HepG2 (cell line): ENCODE measurements around the gene DLL4. TPM values are rescaled to one million over a fixed set of nuclear protein-coding genes. Genes with fewer than 3 reads are reported as not detected.
A peak's percentile ranks its signal among the peaks of the same experiment; 100 is the strongest.

Experiments used
- ATAC-seq: fragments of 200-7000 bp; cut with Tn5 transposase; 3 replicates; pipeline ENCODE4 v1.9.1; 2020; ENCODE audit warnings: mild to moderate bottlenecking, moderate library complexity
- BruUV-seq: library from RNA; stranded (reverse); fragments of 400-500 nt; replicated peaks from 2 replicates; lab custom pipeline; 2021; lab: Mats Ljungman, UMichigan
- CTCF ChIA-PET: fragments of 300-600 bp; formaldehyde crosslinking; extraction: SDS; loops from one replicate; lab custom pipeline; 2021; ENCODE audit warnings: low total read pairs, inconsistent platforms, low intra/inter-chr PET ratio; lab: Yijun Ruan, JAX
- POLR2A ChIA-PET: fragments of 350-600 bp; sonication (Branson Sonifier 250); formaldehyde crosslinking; loops from one replicate; lab custom pipeline; 2020; ENCODE audit warnings: antibody characterized with exemption, inconsistent platforms; lab: Yijun Ruan, JAX
- DNase-seq: peaks from one replicate; pipeline ENCODE4 v3.0.0-alpha.2; 2015; ENCODE audit warnings: low spot score
- FAIRE-seq: peaks from 3 replicates; lab custom pipeline; 2011; peaks lifted over from hg19 to GRCh38; lab: Jason Lieb, UNC
- H2AFZ ChIP-seq: one replicate; pipeline ENCODE4 v1.6.1; 2011; ENCODE audit warnings: low read length, inconsistent platforms
- H3K27ac ChIP-seq: fragments of 300-600 bp; 3 replicates; pipeline ENCODE4 v1.8.0; 2011; ENCODE audit warnings: mixed run types, mild to moderate bottlenecking, mixed read lengths, low read length, inconsistent platforms; ENCODE audit not compliant: insufficient read depth; ENCODE audit errors: extremely low read length
- H3K27me3 ChIP-seq, 2 experiments: fragments of 200-600 bp in 1 of 2; 2 replicates in 1 of 2; 3 replicates in 1 of 2; pipeline versions ENCODE4 v1.6.0 to v1.8.0; 2011; ENCODE audit warnings: low read length in 2 of 2, mild to moderate bottlenecking in 2 of 2, moderate library complexity in 2 of 2, inconsistent platforms in 1 of 2; ENCODE audit not compliant: insufficient read depth in 2 of 2, control insufficient read depth in 1 of 2
- H3K36me3 ChIP-seq, 2 experiments: fragments of 200-600 bp in 1 of 2; replicated peaks in 1 of 2; 2 replicates in 1 of 2; 3 replicates in 1 of 2; pipeline versions ENCODE4 v1.5.1 to v1.8.0; 2011; ENCODE audit warnings: low read length in 2 of 2, inconsistent platforms in 1 of 2; ENCODE audit not compliant: insufficient read depth in 2 of 2, control insufficient read depth in 1 of 2
- H3K4me1 ChIP-seq: 2 replicates; pipeline ENCODE4 v1.5.1; 2012; ENCODE audit warnings: low read length, inconsistent platforms; ENCODE audit not compliant: insufficient read depth
- H3K4me2 ChIP-seq: 2 replicates; pipeline ENCODE4 v1.6.0; 2011; ENCODE audit warnings: low read depth, low read length, inconsistent platforms
- H3K4me3 ChIP-seq, 3 experiments: fragments of 200-600 bp in 1 of 3; sonication (generic), shearing (Covaris generic) in 1 of 3; replicated peaks in 1 of 3; 2 replicates each; pipeline ENCODE4 v1.5.1; 2011 to 2016; ENCODE audit warnings: low read length in 3 of 3, inconsistent platforms in 2 of 3, low read depth in 2 of 3, mild to moderate bottlenecking in 2 of 3, control low read depth in 1 of 3, mixed read lengths in 1 of 3; ENCODE audit not compliant: insufficient read depth in 1 of 3
- H3K79me2 ChIP-seq: one replicate; pipeline ENCODE4 v1.6.1; 2011; ENCODE audit warnings: low read length, inconsistent platforms; ENCODE audit not compliant: insufficient read depth
- H3K9ac ChIP-seq: 2 replicates; pipeline ENCODE4 v1.6.0; 2011; ENCODE audit warnings: mild to moderate bottlenecking, low read depth, low read length, inconsistent platforms; ENCODE audit not compliant: insufficient read depth
- H3K9me3 ChIP-seq: 2 replicates; pipeline ENCODE4 v1.5.1; 2012; ENCODE audit warnings: mild to moderate bottlenecking, low read length
- H4K20me1 ChIP-seq: 2 replicates; pipeline ENCODE4 v1.6.0; 2011; ENCODE audit warnings: inconsistent platforms, mild to moderate bottlenecking, low read length, moderate library complexity; ENCODE audit not compliant: insufficient read depth
- ATAD3A ChIP-seq: sonication (generic); formaldehyde crosslinking; IDR thresholded peaks from 2 replicates; pipeline ENCODE4 v1.4.0; 2020; ENCODE audit warnings: missing genetic modification reagents
- GZF1 ChIP-seq: sonication (generic); formaldehyde crosslinking; IDR thresholded peaks from 2 replicates; pipeline ENCODE4 v1.5.1; 2020; ENCODE audit warnings: mild to moderate bottlenecking, missing genetic modification reagents
- HINFP ChIP-seq: sonication (generic); formaldehyde crosslinking; IDR thresholded peaks from 2 replicates; pipeline ENCODE4 v1.4.0; 2020; ENCODE audit warnings: low read depth, mild to moderate bottlenecking, missing genetic modification reagents
- HNF1B ChIP-seq: sonication (generic); formaldehyde crosslinking; IDR thresholded peaks from 2 replicates; pipeline ENCODE4 v1.5.1; 2020; ENCODE audit warnings: mild to moderate bottlenecking, moderate library complexity, missing genetic modification reagents
- HNRNPL ChIP-seq: fragments of 200-400 bp; formaldehyde crosslinking; IDR thresholded peaks from 2 replicates; pipeline ENCODE4 v1.6.1; 2017; ENCODE audit warnings: mild to moderate bottlenecking, low read depth, low read length
- SMAD3 ChIP-seq: sonication (generic); formaldehyde crosslinking; IDR thresholded peaks from 2 replicates; pipeline ENCODE4 v1.4.0; 2020; ENCODE audit warnings: missing genetic modification reagents
- TCF7L2 ChIP-seq: IDR thresholded peaks from 2 replicates; pipeline ENCODE4 v1.6.1; 2011; ENCODE audit warnings: mild to moderate bottlenecking, low read depth, low read length, moderate library complexity
- ZNF207 ChIP-seq: fragments of 450-650 bp; IDR thresholded peaks from 2 replicates; pipeline ENCODE4 v1.6.1; 2016; ENCODE audit warnings: antibody characterized with exemption, borderline replicate concordance
- ZNF563 ChIP-seq: sonication (generic); formaldehyde crosslinking; IDR thresholded peaks from 2 replicates; pipeline ENCODE4 v1.8.0; 2022; ENCODE audit warnings: mild to moderate bottlenecking, moderate library complexity, missing genetic modification reagents
- ZNF770 ChIP-seq: sonication (generic); formaldehyde crosslinking; IDR thresholded peaks from 2 replicates; pipeline ENCODE4 v1.5.0; 2020; ENCODE audit warnings: mild to moderate bottlenecking, missing genetic modification reagents
- WGBS: methylation state at CpG from one replicate; pipeline ENCODE4 v1.1.6; 2017; ENCODE audit warnings: low lambda C conversion rate; 5-methylcytosine and 5-hydroxymethylcytosine counted together
- in situ Hi-C: cut with HindIII; loops from 2 replicates; pipeline ENCODE4 v1.10.0; 2017; ENCODE audit warnings: low pct_unique_long_range_greater_than_20kb; ENCODE audit not compliant: extremely low pct_ligation_motif_present
- intact Hi-C: fragments of 100-400 bp; cut with micrococcal nuclease; formaldehyde crosslinking; loops from one replicate; pipeline ENCODE4 v1.10.0; 2022; ENCODE audit not compliant: unreplicated experiment
- polyA plus RNA-seq, 8 experiments: library from polyadenylated mRNA; depleted of rRNA in 3 of 8; stranded (reverse) in 7 of 8; unstranded in 1 of 8; fragments of >200 nt; fragmentation: Illumina TruSeq in 4 of 8; extraction: Trizol in 4 of 8; gene quantifications; 2 replicates each; pipeline versions ENCODE4 v1.2.1 to v1.2.3, GENCODE V29; 2011 to 2016; ENCODE audit warnings: low read depth in 4 of 8, missing spikeins in 1 of 8, mixed read lengths in 1 of 8; ENCODE audit not compliant: insufficient read depth in 1 of 8
- total RNA-seq, 5 experiments: library from RNA; depleted of rRNA; stranded (reverse); fragments of >200 nt; fragmentation: Illumina TruSeq; extraction: Trizol; gene quantifications; 2 replicates each; pipeline ENCODE4 v1.2.3, GENCODE V29; 2016; ENCODE audit warnings: low read depth in 1 of 5

Gene DLL4
- total and polyA plus RNA-seq, 2 of the 13 experiments (the other 11 are each of a cell fraction or from before 2014, with no cell fraction given): 0.20 to 0.25 TPM

GRCh38 chr15:40937762-40938535, 8.8 kb downstream of the DLL4 start:
- no peaks in the 10 kb centered on the region for H3K9me3 ChIP-seq
- no peak overlapping the region for H2AFZ ChIP-seq
- CTCF ChIA-PET: no interaction called here
- H3K79me2 ChIP-seq: no peaks in the 10 kb centered on the region
- 59% methylated on average over 9 of the region's 19 CpGs for WGBS
- peak; percentile 83 for TF ChIP-seq HNRNPL
- 0 out of 2 replicates have a peak, but pooled peaks have one; percentile 0 for TF ChIP-seq ZNF563 (CRISPR knock-in tag)
- no peak for TF ChIP-seq ATAD3A
- TF ChIP-seq, all 625 proteins: peak for 2
- intact Hi-C loops: no loop called here
- BruUV-seq: no TSS peak
- H3K27ac ChIP-seq: no peak overlapping the region
- DNase-seq: no peak
- H3K4me1 ChIP-seq: peaks cover 79% of the 10 kb centered on the region
- peaks cover 0 to 14% of the 10 kb centered on the region in 2 experiments; a peak in 3 of 5 replicates for H3K27me3 ChIP-seq
- H3K4me3 ChIP-seq: no peak overlapping the region
- no peak overlapping the region for H3K9ac ChIP-seq
- no peak for FAIRE-seq
- no peaks in the 10 kb centered on the region for H3K36me3 ChIP-seq
- POLR2A ChIA-PET: no interaction called here
- no peak overlapping the region for H3K4me2 ChIP-seq
- ATAC-seq: no peak
- H4K20me1 ChIP-seq: no peaks in the 10 kb centered on the region
- in situ Hi-C loops: no loop called here

- ChIA-PET POLR2A (no interaction called here), CTCF (no interaction called here)
- no peak for ATAC-seq
- no peak for DNase-seq
- TF ChIP-seq TCF7L2: no peak
- no peak for TF ChIP-seq GZF1 (CRISPR knock-in tag)
- no peak for TF ChIP-seq ZNF207
- no peak for TF ChIP-seq HINFP
- TF ChIP-seq SMAD3 (CRISPR knock-in tag): no peak
- TF ChIP-seq ZNF770: no peak
- TF ChIP-seq HNF1B (CRISPR knock-in tag): no peak
- no peak for FAIRE-seq
- no peak overlapping the region for H2AFZ ChIP-seq
- intact Hi-C loops (no loop called here), in situ Hi-C loops (no loop called here)
- no peak overlapping the region for H3K27ac ChIP-seq
- no peaks in the 10 kb centered on the region for H3K36me3 ChIP-seq
- no peaks in the 10 kb centered on the region for H4K20me1 ChIP-seq
- H3K27me3 ChIP-seq: peaks cover 0 to 20% of the 10 kb centered on the region in 2 experiments; a peak in 3 of 5 replicates
- BruUV-seq: no TSS peak
- H3K4me1 ChIP-seq: peaks cover 75% of the 10 kb centered on the region
- 78% methylated on average over 3 of the region's 6 CpGs for WGBS
- H3K4me2 ChIP-seq: no peak overlapping the region
- no peaks in the 10 kb centered on the region for H3K79me2 ChIP-seq
- H3K9ac ChIP-seq: no peak overlapping the region
- H3K4me3 ChIP-seq: no peak overlapping the region
- H3K9me3 ChIP-seq: no peaks in the 10 kb centered on the region
Measured at GRCh38 chr15:40938536-40938870, 9.4 kb downstream of the DLL4 start.
